ENCODE results near the gene ADGRD1.

The ADGRD1 gene

GRCh38 chr12:131162113-131162512 lies 208.4 kb downstream of the ADGRD1 start:
- no peak overlapping the region for H3K27ac ChIP-seq (ENCODE audit: low read depth, low read length)
- H3K4me3 ChIP-seq (ENCODE audit: low read depth in 1 of 2, low read length in 2 of 2): no peak overlapping the region
- H3K4me1 ChIP-seq (ENCODE audit: control insufficient read depth in 1 of 2, insufficient read depth in 2 of 2, low read length in 2 of 2): no peaks in the 10 kb centered on the region
- H3K9ac ChIP-seq (ENCODE audit: low read depth in 1 of 2, low read length in 2 of 2): no peak overlapping the region
- no peaks in the 10 kb centered on the region for H3K9me3 ChIP-seq (ENCODE audit: control insufficient read depth in 1 of 2, low read length in 2 of 2)
- H3K27me3 ChIP-seq (ENCODE audit: control insufficient read depth in 1 of 2, insufficient read depth in 2 of 2, low read length in 2 of 2): no peaks in the 10 kb centered on the region
- H3K36me3 ChIP-seq (ENCODE audit: control insufficient read depth in 1 of 2, insufficient read depth in 2 of 2, low read length in 2 of 2): no peaks in the 10 kb centered on the region

GRCh38 chr12:131163189-131163738 lies 209.6 kb downstream of the ADGRD1 start:
- Histone ChIP-seq H3K4me3 (ENCODE audit: low read depth in 1 of 2, low read length in 2 of 2) (no peak overlapping the region), H3K9me3 (ENCODE audit: control insufficient read depth in 1 of 2, low read length in 2 of 2) (no peaks in the 10 kb centered on the region), H3K9ac (ENCODE audit: low read depth in 1 of 2, low read length in 2 of 2) (no peak overlapping the region), H3K27ac (ENCODE audit: low read depth, low read length) (no peak overlapping the region), H3K36me3 (ENCODE audit: control insufficient read depth in 1 of 2, insufficient read depth in 2 of 2, low read length in 2 of 2) (no peaks in the 10 kb centered on the region), H3K27me3 (ENCODE audit: control insufficient read depth in 1 of 2, insufficient read depth in 2 of 2, low read length in 2 of 2) (no peaks in the 10 kb centered on the region), H3K4me1 (ENCODE audit: control insufficient read depth in 1 of 2, insufficient read depth in 2 of 2, low read length in 2 of 2) (no peaks in the 10 kb centered on the region)

DNA sequence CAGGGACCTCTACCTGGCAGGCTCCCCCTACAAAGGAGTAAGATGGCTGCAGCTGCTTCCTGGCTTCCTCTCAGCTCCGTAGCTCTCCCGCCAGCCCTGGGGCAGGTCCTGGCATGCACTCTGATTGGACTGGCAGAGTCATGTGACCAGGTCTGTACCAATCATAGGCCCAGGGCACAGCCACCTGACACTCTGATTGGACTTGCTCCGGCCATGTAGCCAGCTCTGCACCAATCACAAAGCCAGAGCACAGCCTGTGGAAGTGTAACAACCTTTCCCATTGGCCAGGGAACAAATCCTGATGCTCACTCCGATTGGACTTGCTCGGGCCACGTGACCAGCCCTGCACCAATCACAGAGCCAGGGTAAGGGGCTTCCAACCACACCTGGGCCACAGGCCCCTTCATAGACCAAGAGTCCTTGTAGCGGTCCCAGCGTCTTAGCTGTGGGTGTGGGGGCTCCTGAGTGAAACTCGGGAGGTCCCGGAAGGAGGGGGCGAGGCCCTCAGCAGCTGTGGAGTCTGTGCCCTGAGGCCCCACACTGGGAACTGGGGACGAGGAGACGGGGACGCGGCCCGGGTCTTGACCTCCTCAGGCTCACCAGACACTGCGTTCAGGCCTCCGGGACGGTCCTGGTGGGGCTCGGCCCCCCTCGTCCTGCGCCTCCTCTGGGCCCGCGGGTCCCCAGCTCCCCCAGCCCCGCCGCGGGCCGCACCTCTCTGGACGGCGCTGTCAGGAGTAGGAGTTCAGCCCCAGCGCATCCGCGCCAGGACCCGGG lies 210.6 kb downstream of the ADGRD1 start:
- H3K4me1 ChIP-seq (ENCODE audit: control insufficient read depth in 1 of 2, insufficient read depth in 2 of 2, low read length in 2 of 2): no peaks in the 10 kb centered on the region
- H3K27me3 ChIP-seq (ENCODE audit: control insufficient read depth in 1 of 2, insufficient read depth in 2 of 2, low read length in 2 of 2): no peaks in the 10 kb centered on the region
- H3K9ac ChIP-seq (ENCODE audit: low read depth in 1 of 2, low read length in 2 of 2): no peak overlapping the region
- H3K36me3 ChIP-seq (ENCODE audit: control insufficient read depth in 1 of 2, insufficient read depth in 2 of 2, low read length in 2 of 2): no peaks in the 10 kb centered on the region
- no peak overlapping the region for H3K27ac ChIP-seq (ENCODE audit: low read depth, low read length)
- no peak overlapping the region for H3K4me3 ChIP-seq (ENCODE audit: low read depth in 1 of 2, low read length in 2 of 2)
- no peaks in the 10 kb centered on the region for H3K9me3 ChIP-seq (ENCODE audit: control insufficient read depth in 1 of 2, low read length in 2 of 2)

GRCh38 chr12:131166717-131167116 lies 213.0 kb downstream of the ADGRD1 start:
- Histone ChIP-seq H3K4me3 (ENCODE audit: low read depth in 1 of 2, low read length in 2 of 2) (no peak overlapping the region), H3K27ac (ENCODE audit: low read depth, low read length) (no peak overlapping the region), H3K4me1 (ENCODE audit: control insufficient read depth in 1 of 2, insufficient read depth in 2 of 2, low read length in 2 of 2) (no peaks in the 10 kb centered on the region), H3K36me3 (ENCODE audit: control insufficient read depth in 1 of 2, insufficient read depth in 2 of 2, low read length in 2 of 2) (no peaks in the 10 kb centered on the region), H3K27me3 (ENCODE audit: control insufficient read depth in 1 of 2, insufficient read depth in 2 of 2, low read length in 2 of 2) (no peaks in the 10 kb centered on the region), H3K9ac (ENCODE audit: low read depth in 1 of 2, low read length in 2 of 2) (no peak overlapping the region), H3K9me3 (ENCODE audit: control insufficient read depth in 1 of 2, low read length in 2 of 2) (no peaks in the 10 kb centered on the region)

DNA sequence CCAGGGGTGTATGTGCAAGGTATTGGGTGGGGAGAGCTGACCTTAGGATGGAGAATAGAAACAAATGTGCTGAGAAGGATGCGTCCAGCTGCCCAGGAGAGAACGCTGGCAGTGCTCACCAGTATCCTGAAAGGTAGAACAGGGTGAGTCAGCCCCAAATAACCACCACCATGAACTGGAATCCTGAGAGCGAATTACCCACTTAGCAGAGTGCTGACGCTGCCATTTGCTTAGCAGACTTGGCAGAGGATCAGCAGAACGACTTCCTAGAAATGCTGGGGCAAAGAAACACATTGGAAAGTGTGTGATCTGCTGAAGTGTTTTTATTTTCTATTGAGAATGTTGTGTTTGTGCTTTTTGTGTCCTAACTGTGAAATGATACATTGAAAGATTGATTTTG lies 213.6 kb downstream of the ADGRD1 start:
- no peak overlapping the region for H3K4me3 ChIP-seq (ENCODE audit: low read depth in 1 of 2, low read length in 2 of 2)
- no peak overlapping the region for H3K9ac ChIP-seq (ENCODE audit: low read depth in 1 of 2, low read length in 2 of 2)
- no peaks in the 10 kb centered on the region for H3K9me3 ChIP-seq (ENCODE audit: control insufficient read depth in 1 of 2, low read length in 2 of 2)
- no peaks in the 10 kb centered on the region for H3K4me1 ChIP-seq (ENCODE audit: control insufficient read depth in 1 of 2, insufficient read depth in 2 of 2, low read length in 2 of 2)
- H3K36me3 ChIP-seq (ENCODE audit: control insufficient read depth in 1 of 2, insufficient read depth in 2 of 2, low read length in 2 of 2): no peaks in the 10 kb centered on the region
- no peaks in the 10 kb centered on the region for H3K27me3 ChIP-seq (ENCODE audit: control insufficient read depth in 1 of 2, insufficient read depth in 2 of 2, low read length in 2 of 2)
- no peak overlapping the region for H3K27ac ChIP-seq (ENCODE audit: low read depth, low read length)

DNA sequence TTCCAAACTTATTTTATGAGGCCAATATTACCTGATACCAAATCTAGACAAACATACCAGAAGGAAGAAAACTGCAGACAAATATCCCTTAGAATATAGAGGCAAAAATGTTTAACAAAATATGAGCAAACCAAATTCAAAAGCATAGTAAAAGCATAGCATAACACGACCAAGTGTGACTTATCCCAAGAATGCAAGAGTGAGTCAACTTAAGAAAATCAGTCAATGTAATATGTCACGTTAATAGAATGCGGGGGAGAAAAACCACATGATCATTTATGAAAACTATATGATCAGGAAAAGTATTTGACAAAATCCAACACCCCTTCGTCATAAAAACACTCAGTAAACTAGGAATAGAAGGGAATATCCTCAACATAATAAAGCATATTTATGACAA lies 217.3 kb downstream of the ADGRD1 start:
- Histone ChIP-seq H3K9me3 (ENCODE audit: control insufficient read depth in 1 of 2, low read length in 2 of 2) (no peaks in the 10 kb centered on the region), H3K27me3 (ENCODE audit: control insufficient read depth in 1 of 2, insufficient read depth in 2 of 2, low read length in 2 of 2) (no peaks in the 10 kb centered on the region), H3K36me3 (ENCODE audit: control insufficient read depth in 1 of 2, insufficient read depth in 2 of 2, low read length in 2 of 2) (no peaks in the 10 kb centered on the region), H3K9ac (ENCODE audit: low read depth in 1 of 2, low read length in 2 of 2) (no peak overlapping the region), H3K4me3 (ENCODE audit: low read depth in 1 of 2, low read length in 2 of 2) (no peak overlapping the region), H3K4me1 (ENCODE audit: control insufficient read depth in 1 of 2, insufficient read depth in 2 of 2, low read length in 2 of 2) (no peaks in the 10 kb centered on the region), H3K27ac (ENCODE audit: low read depth, low read length) (no peak overlapping the region)

DNA sequence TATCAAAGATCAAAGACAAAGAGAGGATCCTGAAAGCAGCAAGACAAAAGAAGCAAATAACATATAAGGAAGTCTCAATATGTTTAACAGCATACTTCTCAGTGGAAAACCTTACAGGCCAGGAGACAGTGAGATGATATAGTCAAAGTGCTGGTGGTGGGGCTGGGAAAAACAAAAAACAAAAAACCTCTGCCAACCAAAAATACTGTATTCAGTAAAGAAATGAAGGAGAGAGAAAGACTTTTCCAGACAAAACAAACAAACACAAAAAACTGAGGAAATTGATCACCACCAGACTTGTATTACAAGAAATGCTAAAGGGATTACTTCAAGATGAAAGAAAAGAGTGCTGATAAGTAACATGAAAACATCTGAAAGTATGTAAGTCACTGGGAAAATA lies 221.2 kb downstream of the ADGRD1 start:
- Histone ChIP-seq H3K27ac (ENCODE audit: low read depth, low read length) (no peak overlapping the region), H3K9me3 (ENCODE audit: control insufficient read depth in 1 of 2, low read length in 2 of 2) (no peaks in the 10 kb centered on the region), H3K36me3 (ENCODE audit: control insufficient read depth in 1 of 2, insufficient read depth in 2 of 2, low read length in 2 of 2) (no peaks in the 10 kb centered on the region), H3K4me3 (ENCODE audit: low read depth in 1 of 2, low read length in 2 of 2) (no peak overlapping the region), H3K9ac (ENCODE audit: low read depth in 1 of 2, low read length in 2 of 2) (no peak overlapping the region), H3K4me1 (ENCODE audit: control insufficient read depth in 1 of 2, insufficient read depth in 2 of 2, low read length in 2 of 2) (no peaks in the 10 kb centered on the region), H3K27me3 (ENCODE audit: control insufficient read depth in 1 of 2, insufficient read depth in 2 of 2, low read length in 2 of 2) (no peaks in the 10 kb centered on the region)

DNA sequence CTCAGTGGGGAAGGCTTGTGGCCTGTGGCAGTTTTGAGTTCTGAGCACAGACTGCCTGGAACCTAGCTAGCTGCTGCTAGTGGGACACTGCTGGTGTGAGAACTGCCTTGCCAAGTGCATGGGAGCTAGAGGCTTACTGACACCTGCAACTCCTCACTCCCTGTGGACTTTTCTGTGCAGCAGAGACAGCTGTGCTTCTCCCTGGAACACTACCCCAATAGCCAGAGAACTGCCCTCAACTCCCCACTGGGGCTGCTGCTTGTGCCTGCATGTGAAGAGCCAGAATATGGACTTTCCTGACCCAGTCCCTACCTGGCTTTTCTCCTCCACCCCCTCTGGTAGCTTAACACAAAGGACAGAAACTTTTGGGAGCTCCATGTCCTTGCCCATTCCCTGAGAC lies 222.6 kb downstream of the ADGRD1 start:
- H3K36me3 ChIP-seq (ENCODE audit: control insufficient read depth in 1 of 2, insufficient read depth in 2 of 2, low read length in 2 of 2): no peaks in the 10 kb centered on the region
- H3K4me3 ChIP-seq (ENCODE audit: low read depth in 1 of 2, low read length in 2 of 2): no peak overlapping the region
- no peaks in the 10 kb centered on the region for H3K27me3 ChIP-seq (ENCODE audit: control insufficient read depth in 1 of 2, insufficient read depth in 2 of 2, low read length in 2 of 2)
- no peaks in the 10 kb centered on the region for H3K9me3 ChIP-seq (ENCODE audit: control insufficient read depth in 1 of 2, low read length in 2 of 2)
- no peaks in the 10 kb centered on the region for H3K4me1 ChIP-seq (ENCODE audit: control insufficient read depth in 1 of 2, insufficient read depth in 2 of 2, low read length in 2 of 2)
- no peak overlapping the region for H3K27ac ChIP-seq (ENCODE audit: low read depth, low read length)
- no peak overlapping the region for H3K9ac ChIP-seq (ENCODE audit: low read depth in 1 of 2, low read length in 2 of 2)

DNA sequence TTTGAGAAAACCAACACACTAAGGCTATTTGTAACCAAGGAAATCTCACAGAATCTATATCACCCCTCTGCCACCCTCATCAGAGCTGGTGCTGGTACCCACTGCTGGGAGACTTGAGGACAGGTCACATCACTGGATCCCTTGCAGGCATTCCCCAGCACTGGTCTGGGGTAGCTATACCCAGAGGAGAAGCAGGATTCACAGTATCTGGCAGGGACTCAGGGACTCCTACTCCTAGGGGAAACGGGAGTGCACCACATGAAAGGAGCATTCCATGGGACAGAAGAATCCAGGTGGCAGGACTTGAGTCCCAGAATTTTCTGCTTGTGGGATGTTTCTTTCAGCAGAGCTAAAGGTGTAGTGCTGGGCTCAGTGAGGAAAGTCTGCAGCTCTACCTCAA lies 223.2 kb downstream of the ADGRD1 start:
- no peaks in the 10 kb centered on the region for H3K9me3 ChIP-seq (ENCODE audit: control insufficient read depth in 1 of 2, low read length in 2 of 2)
- no peaks in the 10 kb centered on the region for H3K27me3 ChIP-seq (ENCODE audit: control insufficient read depth in 1 of 2, insufficient read depth in 2 of 2, low read length in 2 of 2)
- H3K36me3 ChIP-seq (ENCODE audit: control insufficient read depth in 1 of 2, insufficient read depth in 2 of 2, low read length in 2 of 2): no peaks in the 10 kb centered on the region
- H3K9ac ChIP-seq (ENCODE audit: low read depth in 1 of 2, low read length in 2 of 2): no peak overlapping the region
- H3K4me1 ChIP-seq (ENCODE audit: control insufficient read depth in 1 of 2, insufficient read depth in 2 of 2, low read length in 2 of 2): no peaks in the 10 kb centered on the region
- H3K4me3 ChIP-seq (ENCODE audit: low read depth in 1 of 2, low read length in 2 of 2): no peak overlapping the region
- H3K27ac ChIP-seq (ENCODE audit: low read depth, low read length): no peak overlapping the region

DNA sequence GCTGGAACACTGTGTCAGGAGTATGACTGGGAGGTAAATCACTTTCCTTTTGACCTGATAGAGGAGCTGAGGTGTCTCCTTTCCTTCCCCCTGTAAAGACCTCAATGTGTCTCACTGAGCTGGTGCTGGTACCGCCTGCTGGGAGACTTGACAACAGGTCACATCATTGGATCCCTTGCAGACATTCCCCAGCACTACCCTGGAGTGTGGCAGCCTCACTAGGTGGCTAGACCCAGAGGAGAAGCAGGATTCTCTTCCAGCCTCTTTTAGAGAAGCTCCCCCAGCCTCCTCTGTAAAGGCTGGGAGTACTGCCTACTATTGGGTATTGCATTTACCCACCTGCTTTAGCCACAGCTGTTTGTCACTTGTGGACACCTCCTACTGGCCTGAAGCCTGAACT lies 223.9 kb downstream of the ADGRD1 start:
- Histone ChIP-seq H3K9ac (ENCODE audit: low read depth in 1 of 2, low read length in 2 of 2) (no peak overlapping the region), H3K4me1 (ENCODE audit: control insufficient read depth in 1 of 2, insufficient read depth in 2 of 2, low read length in 2 of 2) (no peaks in the 10 kb centered on the region), H3K27me3 (ENCODE audit: control insufficient read depth in 1 of 2, insufficient read depth in 2 of 2, low read length in 2 of 2) (no peaks in the 10 kb centered on the region), H3K4me3 (ENCODE audit: low read depth in 1 of 2, low read length in 2 of 2) (no peak overlapping the region), H3K36me3 (ENCODE audit: control insufficient read depth in 1 of 2, insufficient read depth in 2 of 2, low read length in 2 of 2) (no peaks in the 10 kb centered on the region), H3K9me3 (ENCODE audit: control insufficient read depth in 1 of 2, low read length in 2 of 2) (no peaks in the 10 kb centered on the region), H3K27ac (ENCODE audit: low read depth, low read length) (no peak overlapping the region)

Data from duodenal mucosa (tissue), 2 donors.